ENCODE measurements around the gene STAC.

- TF ChIP-seq CTCF (conservative IDR thresholded peaks at IDR 0.05; ENCODE audit: low read depth, low read length) (no peak), EZH2phosphoT487 (IDR thresholded peaks at IDR 0.05; ENCODE audit: borderline replicate concordance, low read length) (no peak)
Observed at GRCh38 chr3:36397841-36398240, 17.5 kb downstream of the STAC start.
